GM23338 (cell line): Measurements from ENCODE around the gene PLEKHA7.

Experiments used
- CREB1 ChIP-seq: fragments of 250-450 bp; sonication (Bioruptor Pico); IDR thresholded peaks from 2 replicates; pipeline ENCODE4 v1.5.0; 2020; ENCODE audit warnings: low read depth, mild to moderate bottlenecking, moderate library complexity
- ETS1 ChIP-seq: IDR thresholded peaks from 2 replicates; pipeline ENCODE4 v1.6.1; 2016; ENCODE audit warnings: antibody characterized with exemption
- EZH2 ChIP-seq: fragments of 200-600 bp; sonication (generic); IDR thresholded peaks from one replicate; pipeline ENCODE4 v1.8.0; 2017; ENCODE audit warnings: antibody characterized with exemption, mild to moderate bottlenecking, low read depth; ENCODE audit not compliant: unreplicated experiment
- EZH2phosphoT487 ChIP-seq: fragments of 200-600 bp; sonication (generic); IDR thresholded peaks from one replicate; pipeline ENCODE4 v1.8.1; 2018; ENCODE audit warnings: antibody characterized with exemption; ENCODE audit not compliant: unreplicated experiment
- JUNB ChIP-seq: IDR thresholded peaks from one replicate; pipeline ENCODE4 v1.6.1; 2016; ENCODE audit warnings: antibody characterized with exemption; ENCODE audit not compliant: unreplicated experiment
- NANOG ChIP-seq: IDR thresholded peaks from 2 replicates; pipeline ENCODE4 v1.6.1; 2016; ENCODE audit warnings: antibody characterized with exemption, borderline replicate concordance
- POLR2AphosphoS5 ChIP-seq: IDR thresholded peaks from 2 replicates; pipeline ENCODE4 v1.6.1; 2016; ENCODE audit warnings: antibody characterized with exemption, low read depth
- REST ChIP-seq: IDR thresholded peaks from one replicate; pipeline ENCODE4 v1.6.1; 2018; ENCODE audit warnings: antibody characterized with exemption; ENCODE audit not compliant: unreplicated experiment
- STAT1 ChIP-seq: IDR thresholded peaks from one replicate; pipeline ENCODE4 v1.6.1; 2016; ENCODE audit warnings: antibody characterized with exemption; ENCODE audit not compliant: unreplicated experiment
- ZNF114 ChIP-seq: fragments of 250-450 bp; sonication (Bioruptor Pico); IDR thresholded peaks from 2 replicates; pipeline ENCODE4 v1.5.0; 2020; ENCODE audit warnings: mild to moderate bottlenecking, moderate library complexity
- TF ChIP-seq, protein P1 (sequence below), 2 experiments: fragments of 200-600 bp in 1 of 2; sonication (generic) in 1 of 2; conservative IDR thresholded peaks; 2 replicates each; pipeline versions ENCODE4 v1.5.1 to v1.6.1; 2016 to 2017; ENCODE audit warnings: antibody characterized with exemption in 2 of 2, low read depth in 2 of 2, mild to moderate bottlenecking in 2 of 2, moderate library complexity in 1 of 2

DNA sequence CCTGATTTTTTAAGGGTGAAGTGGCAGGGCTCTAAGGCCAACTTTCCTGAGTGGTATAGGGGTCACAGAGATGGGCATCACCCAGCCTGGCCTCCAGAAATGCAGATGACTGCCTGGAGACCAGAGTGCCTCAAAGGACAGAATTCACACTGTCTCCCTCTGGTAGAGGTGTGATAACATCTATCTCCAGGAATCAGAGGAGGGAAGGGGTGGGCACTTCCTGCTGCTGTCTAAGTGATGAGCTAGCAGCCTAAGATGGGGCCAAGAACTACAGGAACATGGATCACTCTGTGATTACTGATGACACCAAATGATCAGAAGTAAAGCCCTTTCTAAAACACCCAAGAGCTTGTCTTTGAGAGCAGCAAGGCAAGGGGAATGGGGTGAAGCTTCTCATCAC is 213.8 kb downstream of the PLEKHA7 start:
- TF ChIP-seq POLR2AphosphoS5 = no peak
- TF ChIP-seq EZH2 = no peak
- TF ChIP-seq, protein P1, sequence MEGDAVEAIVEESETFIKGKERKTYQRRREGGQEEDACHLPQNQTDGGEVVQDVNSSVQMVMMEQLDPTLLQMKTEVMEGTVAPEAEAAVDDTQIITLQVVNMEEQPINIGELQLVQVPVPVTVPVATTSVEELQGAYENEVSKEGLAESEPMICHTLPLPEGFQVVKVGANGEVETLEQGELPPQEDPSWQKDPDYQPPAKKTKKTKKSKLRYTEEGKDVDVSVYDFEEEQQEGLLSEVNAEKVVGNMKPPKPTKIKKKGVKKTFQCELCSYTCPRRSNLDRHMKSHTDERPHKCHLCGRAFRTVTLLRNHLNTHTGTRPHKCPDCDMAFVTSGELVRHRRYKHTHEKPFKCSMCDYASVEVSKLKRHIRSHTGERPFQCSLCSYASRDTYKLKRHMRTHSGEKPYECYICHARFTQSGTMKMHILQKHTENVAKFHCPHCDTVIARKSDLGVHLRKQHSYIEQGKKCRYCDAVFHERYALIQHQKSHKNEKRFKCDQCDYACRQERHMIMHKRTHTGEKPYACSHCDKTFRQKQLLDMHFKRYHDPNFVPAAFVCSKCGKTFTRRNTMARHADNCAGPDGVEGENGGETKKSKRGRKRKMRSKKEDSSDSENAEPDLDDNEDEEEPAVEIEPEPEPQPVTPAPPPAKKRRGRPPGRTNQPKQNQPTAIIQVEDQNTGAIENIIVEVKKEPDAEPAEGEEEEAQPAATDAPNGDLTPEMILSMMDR (conservative IDR thresholded peaks at IDR 0.05; ENCODE audit: low read depth in 2 of 2) = no peak
- TF ChIP-seq EZH2phosphoT487 = no peak
- no peak for TF ChIP-seq STAT1
- no peak for TF ChIP-seq REST
- no peak for TF ChIP-seq JUNB
- TF ChIP-seq NANOG = no peak
- no peak for TF ChIP-seq CREB1
- TF ChIP-seq ZNF114 = no peak
- TF ChIP-seq ETS1 = no peak
